K562 (cell line): ENCODE results near the gene SDC3. TPM values are rescaled to one million over a fixed set of nuclear protein-coding genes. Genes with fewer than 3 reads are reported as not detected.

ENCODE experiments used
- ARHGAP35 ChIP-seq: fragments of 450-650 bp; IDR thresholded peaks from 2 replicates; pipeline ENCODE4 v1.6.1; 2018; ENCODE audit not compliant: partially characterized antibody
- ATF2 ChIP-seq: sonication (generic); formaldehyde crosslinking; IDR thresholded peaks from 2 replicates; pipeline ENCODE4 v1.8.1; 2022; ENCODE audit warnings: missing genetic modification reagents
- BCOR ChIP-seq: fragments of 450-650 bp; IDR thresholded peaks from 2 replicates; pipeline ENCODE4 v1.6.1; 2016
- CTBP1 ChIP-seq: fragments of 450-650 bp; IDR thresholded peaks from 2 replicates; pipeline ENCODE4 v1.6.1; 2016; ENCODE audit warnings: borderline replicate concordance
- ELF4 ChIP-seq: fragments of 450-650 bp; formaldehyde crosslinking; IDR thresholded peaks from 2 replicates; pipeline ENCODE4 v1.4.0; 2022; ENCODE audit warnings: missing genetic modification characterization
- ETS2 ChIP-seq: IDR thresholded peaks from 2 replicates; pipeline ENCODE4 v1.6.1; 2016; ENCODE audit warnings: borderline replicate concordance, missing genetic modification characterization, mild to moderate bottlenecking, moderate library complexity, missing compliant biosample characterization; ENCODE audit not compliant: poor library complexity, severe bottlenecking
- FIP1L1 ChIP-seq: fragments of 200-400 bp; formaldehyde crosslinking; IDR thresholded peaks from 2 replicates; pipeline ENCODE4 v1.6.1; 2018; ENCODE audit warnings: mild to moderate bottlenecking, low read depth, low read length; ENCODE audit not compliant: poor library complexity, severe bottlenecking
- HDAC2 ChIP-seq: fragments of 450-650 bp; IDR thresholded peaks from 2 replicates; pipeline ENCODE4 v1.6.1; 2016; ENCODE audit warnings: mild to moderate bottlenecking
- HINFP ChIP-seq: fragments of 450-650 bp; conservative IDR thresholded peaks from 2 replicates; pipeline ENCODE4 v1.6.1; 2016; ENCODE audit warnings: missing genetic modification characterization, low read depth, mild to moderate bottlenecking, control low read depth, missing compliant biosample characterization
- HIVEP1 ChIP-seq: fragments of 250-450 bp; sonication (Bioruptor Pico); IDR thresholded peaks from 2 replicates; pipeline ENCODE4 v1.4.0; 2020; ENCODE audit warnings: mild to moderate bottlenecking
- MCM7 ChIP-seq, 2 experiments: fragments of 450-650 bp; IDR thresholded peaks; 2 replicates each; pipeline ENCODE4 v1.6.1; 2016 to 2018
- NCOA4 ChIP-seq: fragments of 450-650 bp; IDR thresholded peaks from 2 replicates; pipeline ENCODE4 v1.6.1; 2018; ENCODE audit warnings: mild to moderate bottlenecking; ENCODE audit not compliant: partially characterized antibody
- NFE2 ChIP-seq: IDR thresholded peaks from 2 replicates; pipeline ENCODE4 v1.6.1; 2014; ENCODE audit warnings: antibody characterized with exemption, low read depth
- PRMT5 ChIP-seq: sonication (generic); formaldehyde crosslinking; IDR thresholded peaks from 2 replicates; pipeline ENCODE4 v1.5.0; 2020; ENCODE audit warnings: missing genetic modification reagents
- SMARCA4 ChIP-seq: fragments of 450-650 bp; IDR thresholded peaks from 2 replicates; pipeline ENCODE4 v1.6.1; 2016
- ZBTB33 ChIP-seq: sonication (generic); formaldehyde crosslinking; IDR thresholded peaks from 2 replicates; pipeline ENCODE4 v1.8.1; 2023; ENCODE audit warnings: mild to moderate bottlenecking, missing genetic modification reagents
- ZBTB8A ChIP-seq: fragments of 450-650 bp; IDR thresholded peaks from 2 replicates; pipeline ENCODE4 v1.6.1; 2018; ENCODE audit warnings: mild to moderate bottlenecking, moderate library complexity; ENCODE audit not compliant: partially characterized antibody
- ZC3H4 ChIP-seq: sonication (generic); formaldehyde crosslinking; IDR thresholded peaks from 2 replicates; pipeline ENCODE4 v1.9.0; 2021; ENCODE audit warnings: missing genetic modification reagents, borderline replicate concordance
- ZNF174 ChIP-seq: fragments of 250-450 bp; sonication (Bioruptor Pico); IDR thresholded peaks from 2 replicates; pipeline ENCODE4 v1.4.0; 2020; ENCODE audit warnings: mild to moderate bottlenecking
- ZNF263 ChIP-seq: sonication (generic); formaldehyde crosslinking; IDR thresholded peaks from 2 replicates; pipeline ENCODE4 v1.8.0; 2022; ENCODE audit warnings: mild to moderate bottlenecking, missing genetic modification reagents, borderline replicate concordance
- ZNF280B ChIP-seq: fragments of 250-450 bp; sonication (Bioruptor Pico); IDR thresholded peaks from 2 replicates; pipeline ENCODE4 v1.5.1; 2021; ENCODE audit warnings: mild to moderate bottlenecking
- ZNF395 ChIP-seq: fragments of 200-800 bp; sonication (Bioruptor generic); IDR thresholded peaks from 2 replicates; pipeline ENCODE4 v1.6.1; 2017; ENCODE audit warnings: missing genetic modification characterization, missing compliant biosample characterization
- polyA plus RNA-seq, 8 experiments: library from polyadenylated mRNA; depleted of rRNA in 4 of 8; stranded (reverse) in 5 of 8; unstranded in 3 of 8; fragments of >200 nt; fragmentation: Nextera tagmentation in 2 of 8; fragmentation: Illumina TruSeq in 1 of 8; extraction: Ambion mirVana in 2 of 8; extraction: Trizol in 1 of 8; gene quantifications; 2 replicates each; pipeline versions ENCODE4 v1.2.1 to v1.2.3, GENCODE V29; 2011 to 2014; ENCODE audit warnings: inconsistent platforms in 1 of 8, missing spikeins in 1 of 8
- total RNA-seq, 7 experiments: library from RNA; depleted of rRNA in 6 of 7; stranded (reverse); fragments of >200 nt in 6 of 7; fragmentation: Illumina TruSeq in 2 of 7; extraction: Trizol in 2 of 7; gene quantifications; 2 replicates each; pipeline versions ENCODE4 v1.2.1 to v1.2.3, GENCODE V29; 2011 to 2021; ENCODE audit warnings: low replicate concordance in 1 of 7

Gene SDC3
- total and polyA plus RNA-seq, 9 of the 15 experiments (the other 6 are each of a cell fraction or from before 2014, with no cell fraction given) = 0.38 to 44.1 (median 12.1) TPM

- peak; percentile 93 for TF ChIP-seq BCOR
- peak; percentile 98 for TF ChIP-seq SMARCA4
- no peak for TF ChIP-seq ZBTB8A
- TF ChIP-seq ZC3H4 = no peak; the same call in 1 of the 2 replicates
- peak; percentile 81 for TF ChIP-seq ZNF263
- TF ChIP-seq HIVEP1 (CRISPR knock-in tag) = 0 out of 2 replicates have a peak, but pooled peaks have one; percentile 11
- TF ChIP-seq ZNF395 (CRISPR knock-in tag) = peak; percentile 89
- peak; percentile 94 for TF ChIP-seq CTBP1
- TF ChIP-seq FIP1L1 = no peak
- TF ChIP-seq NFE2 = no peak
- TF ChIP-seq ZNF174 = no peak
- TF ChIP-seq HINFP (tag) = peak; percentile 93
- TF ChIP-seq ZNF280B = no peak
- peak; percentile 97 for TF ChIP-seq ATF2 (CRISPR knock-in tag)
- TF ChIP-seq NCOA4 = no peak
- no peak for TF ChIP-seq ARHGAP35
- peak; percentile 92 for TF ChIP-seq HDAC2
- no peak for TF ChIP-seq MCM7 (IDR thresholded peaks at IDR 0.05)
- TF ChIP-seq ETS2 (tag) = no peak
- TF ChIP-seq ELF4 (CRISPR knock-in tag) = peak; percentile 93
- no peak for TF ChIP-seq ZBTB33 (CRISPR knock-in tag)
- TF ChIP-seq PRMT5 (CRISPR knock-in tag) = no peak
Measured at GRCh38 chr1:30823969-30824735, 84.4 kb downstream of the SDC3 start (continued).
